ENCODE results near the gene CD99.

Gene CD99

DNA sequence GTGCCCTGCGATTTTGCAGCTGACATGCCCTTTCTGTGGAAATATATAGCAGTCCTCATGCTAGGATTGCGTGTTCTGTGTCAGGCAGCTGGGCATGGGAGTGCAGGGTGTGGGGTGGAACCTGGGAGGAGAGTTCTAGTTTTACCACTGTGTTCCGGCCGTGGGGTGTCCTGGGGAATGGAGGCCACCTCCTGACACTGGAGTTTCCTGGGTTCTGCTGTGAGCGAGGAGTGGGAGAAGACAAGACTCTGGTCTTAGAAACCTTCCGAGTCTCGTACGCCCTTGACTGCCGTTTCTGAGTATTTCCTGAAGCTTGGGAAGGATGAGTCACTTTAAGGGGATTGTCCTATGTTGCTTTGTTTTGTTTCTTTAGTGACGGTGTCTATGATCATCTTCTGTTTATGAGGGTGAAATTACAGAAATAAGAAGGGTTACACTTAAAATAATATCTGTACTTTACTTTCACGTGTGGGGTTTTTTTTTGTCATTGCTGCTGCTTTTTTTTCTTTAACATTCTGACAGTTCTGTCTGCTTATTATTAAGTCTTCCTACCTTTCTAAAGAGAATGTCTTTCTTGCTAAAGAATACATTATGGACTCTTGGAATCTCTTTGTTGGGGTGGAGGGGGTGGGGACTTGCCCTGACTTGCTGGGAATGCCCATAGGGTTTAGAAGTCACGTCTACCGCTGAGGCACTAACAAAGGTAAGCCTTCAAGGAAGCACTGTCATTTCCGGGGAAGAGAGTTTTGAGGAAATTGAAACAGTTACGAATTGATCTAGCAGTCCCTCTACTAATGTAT, 19.1 kb downstream of the CD99 start:
- TF ChIP-seq, protein P1, sequence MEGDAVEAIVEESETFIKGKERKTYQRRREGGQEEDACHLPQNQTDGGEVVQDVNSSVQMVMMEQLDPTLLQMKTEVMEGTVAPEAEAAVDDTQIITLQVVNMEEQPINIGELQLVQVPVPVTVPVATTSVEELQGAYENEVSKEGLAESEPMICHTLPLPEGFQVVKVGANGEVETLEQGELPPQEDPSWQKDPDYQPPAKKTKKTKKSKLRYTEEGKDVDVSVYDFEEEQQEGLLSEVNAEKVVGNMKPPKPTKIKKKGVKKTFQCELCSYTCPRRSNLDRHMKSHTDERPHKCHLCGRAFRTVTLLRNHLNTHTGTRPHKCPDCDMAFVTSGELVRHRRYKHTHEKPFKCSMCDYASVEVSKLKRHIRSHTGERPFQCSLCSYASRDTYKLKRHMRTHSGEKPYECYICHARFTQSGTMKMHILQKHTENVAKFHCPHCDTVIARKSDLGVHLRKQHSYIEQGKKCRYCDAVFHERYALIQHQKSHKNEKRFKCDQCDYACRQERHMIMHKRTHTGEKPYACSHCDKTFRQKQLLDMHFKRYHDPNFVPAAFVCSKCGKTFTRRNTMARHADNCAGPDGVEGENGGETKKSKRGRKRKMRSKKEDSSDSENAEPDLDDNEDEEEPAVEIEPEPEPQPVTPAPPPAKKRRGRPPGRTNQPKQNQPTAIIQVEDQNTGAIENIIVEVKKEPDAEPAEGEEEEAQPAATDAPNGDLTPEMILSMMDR (IDR thresholded peaks at IDR 0.05): no peak
- DNase-seq: no peak
- Mint-ChIP-seq H3K9me3 (no peaks in the 10 kb centered on the region), H3K27ac (peak overlapping the region; percentile 69), H3K4me3 (no peak overlapping the region), H3K36me3 (ENCODE audit: low read depth) (peaks cover 4% of the 10 kb centered on the region), H3K27me3 (ENCODE audit: low read depth, poor library complexity) (peaks cover 3% of the 10 kb centered on the region), H3K4me1 (peaks cover 48% of the 10 kb centered on the region)

DNA sequence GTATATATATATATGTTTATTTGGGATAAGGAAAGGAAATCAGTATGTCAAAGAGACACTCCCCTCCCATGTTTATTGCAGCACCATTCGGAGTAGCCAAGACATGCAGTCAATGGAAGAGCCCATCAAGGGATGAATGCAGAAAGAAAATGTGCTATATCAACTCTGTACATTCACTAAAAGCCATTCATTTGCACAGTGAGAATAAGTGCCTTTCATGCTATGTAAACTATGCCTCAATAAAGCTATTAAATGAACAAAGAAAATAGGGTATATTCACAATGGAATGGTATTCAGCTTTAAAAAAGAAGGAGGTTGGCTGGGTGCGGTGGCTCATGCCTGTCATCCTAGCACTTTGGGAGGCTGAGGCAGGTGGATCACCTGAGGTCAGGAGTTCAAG, 20.3 kb downstream of the CD99 start:
- Mint-ChIP-seq H3K27ac (no peak overlapping the region), H3K9me3 (no peaks in the 10 kb centered on the region), H3K4me1 (peaks cover 39% of the 10 kb centered on the region), H3K4me3 (no peak overlapping the region), H3K27me3 (ENCODE audit: low read depth, poor library complexity) (no peaks in the 10 kb centered on the region), H3K36me3 (ENCODE audit: low read depth) (no peaks in the 10 kb centered on the region)
- no peak for DNase-seq
- TF ChIP-seq, protein P1 (IDR thresholded peaks at IDR 0.05): no peak

DNA sequence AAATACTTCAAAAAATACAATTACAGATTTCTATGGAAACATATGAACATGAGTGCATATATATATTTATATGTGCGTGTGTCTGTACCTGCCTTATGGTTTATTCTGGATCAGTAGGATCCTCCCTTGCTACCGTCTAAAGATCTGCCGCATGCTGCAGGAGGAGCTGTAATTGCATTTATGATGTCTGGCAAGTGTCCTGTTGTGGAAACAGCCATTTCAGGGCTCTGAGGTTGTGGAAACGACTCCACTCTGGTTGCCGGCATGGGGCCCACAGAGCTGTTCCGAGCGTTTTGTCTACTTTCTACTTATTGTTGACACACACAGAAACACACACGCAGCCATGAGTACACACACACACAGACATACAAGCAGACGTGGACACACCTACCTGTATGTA, 21.3 kb downstream of the CD99 start:
- no peak overlapping the region for H3K27ac Mint-ChIP-seq
- H3K9me3 Mint-ChIP-seq: no peaks in the 10 kb centered on the region
- H3K4me1 Mint-ChIP-seq: peaks cover 32% of the 10 kb centered on the region
- no peaks in the 10 kb centered on the region for H3K27me3 Mint-ChIP-seq (ENCODE audit: low read depth, poor library complexity)
- peaks cover 2% of the 10 kb centered on the region for H3K36me3 Mint-ChIP-seq (ENCODE audit: low read depth)
- TF ChIP-seq, protein P1 (IDR thresholded peaks at IDR 0.05): no peak
- no peak overlapping the region for H3K4me3 Mint-ChIP-seq
- no peak for DNase-seq

GRCh38 chrX:2712890-2713840, 22.1 kb downstream of the CD99 start:
- TF ChIP-seq, protein P1 (IDR thresholded peaks at IDR 0.05): no peak
- H3K9me3 Mint-ChIP-seq: no peaks in the 10 kb centered on the region
- H3K27me3 Mint-ChIP-seq (ENCODE audit: low read depth, poor library complexity): no peaks in the 10 kb centered on the region
- no peak overlapping the region for H3K4me3 Mint-ChIP-seq
- H3K36me3 Mint-ChIP-seq (ENCODE audit: low read depth): peaks cover 9% of the 10 kb centered on the region
- H3K4me1 Mint-ChIP-seq: peaks cover 24% of the 10 kb centered on the region
- no peak for DNase-seq
- H3K27ac Mint-ChIP-seq: no peak overlapping the region

- H3K27ac Mint-ChIP-seq: no peak overlapping the region
- no peak for DNase-seq
- TF ChIP-seq, protein P1 (IDR thresholded peaks at IDR 0.05): no peak
- no peaks in the 10 kb centered on the region for H3K27me3 Mint-ChIP-seq (ENCODE audit: low read depth, poor library complexity)
- no peak overlapping the region for H3K4me3 Mint-ChIP-seq
- H3K9me3 Mint-ChIP-seq: no peaks in the 10 kb centered on the region
- H3K4me1 Mint-ChIP-seq: peaks cover 11% of the 10 kb centered on the region
- H3K36me3 Mint-ChIP-seq (ENCODE audit: low read depth): peaks cover 23% of the 10 kb centered on the region
Measured at GRCh38 chrX:2714551-2714950, 23.5 kb downstream of the CD99 start.

Measured in nephron progenitor cell (in vitro differentiated cells).